ENCODE results near the gene FOXP1.

- TF ChIP-seq, protein P1, sequence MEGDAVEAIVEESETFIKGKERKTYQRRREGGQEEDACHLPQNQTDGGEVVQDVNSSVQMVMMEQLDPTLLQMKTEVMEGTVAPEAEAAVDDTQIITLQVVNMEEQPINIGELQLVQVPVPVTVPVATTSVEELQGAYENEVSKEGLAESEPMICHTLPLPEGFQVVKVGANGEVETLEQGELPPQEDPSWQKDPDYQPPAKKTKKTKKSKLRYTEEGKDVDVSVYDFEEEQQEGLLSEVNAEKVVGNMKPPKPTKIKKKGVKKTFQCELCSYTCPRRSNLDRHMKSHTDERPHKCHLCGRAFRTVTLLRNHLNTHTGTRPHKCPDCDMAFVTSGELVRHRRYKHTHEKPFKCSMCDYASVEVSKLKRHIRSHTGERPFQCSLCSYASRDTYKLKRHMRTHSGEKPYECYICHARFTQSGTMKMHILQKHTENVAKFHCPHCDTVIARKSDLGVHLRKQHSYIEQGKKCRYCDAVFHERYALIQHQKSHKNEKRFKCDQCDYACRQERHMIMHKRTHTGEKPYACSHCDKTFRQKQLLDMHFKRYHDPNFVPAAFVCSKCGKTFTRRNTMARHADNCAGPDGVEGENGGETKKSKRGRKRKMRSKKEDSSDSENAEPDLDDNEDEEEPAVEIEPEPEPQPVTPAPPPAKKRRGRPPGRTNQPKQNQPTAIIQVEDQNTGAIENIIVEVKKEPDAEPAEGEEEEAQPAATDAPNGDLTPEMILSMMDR (IDR thresholded peaks at IDR 0.05; ENCODE audit: low read depth, low read length, missing input control): no peak
- no peak for TF ChIP-seq REST (IDR thresholded peaks at IDR 0.05)
- no peak for TF ChIP-seq YY1 (IDR thresholded peaks at IDR 0.05)
- TF ChIP-seq EGR1 (IDR thresholded peaks at IDR 0.05; ENCODE audit: low read depth in 2 of 2): no peak
- no peak for TF ChIP-seq JUND (IDR thresholded peaks at IDR 0.05)
- no peak for TF ChIP-seq GABPA (IDR thresholded peaks at IDR 0.05 in 1 of 2, conservative IDR thresholded peaks at IDR 0.05 in 1 of 2)
- no peak for TF ChIP-seq RAD21 (IDR thresholded peaks at IDR 0.05)
- TF ChIP-seq, protein P2, sequence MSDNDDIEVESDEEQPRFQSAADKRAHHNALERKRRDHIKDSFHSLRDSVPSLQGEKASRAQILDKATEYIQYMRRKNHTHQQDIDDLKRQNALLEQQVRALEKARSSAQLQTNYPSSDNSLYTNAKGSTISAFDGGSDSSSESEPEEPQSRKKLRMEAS (IDR thresholded peaks at IDR 0.05): no peak
- TF ChIP-seq ZBTB33 (IDR thresholded peaks at IDR 0.05): no peak
- no peak for TF ChIP-seq TAF1 (conservative IDR thresholded peaks at IDR 0.05)
These were observed 96.7 kb downstream of the FOXP1 start for GRCh38 chr3:71486831-71487230.
